Heart right ventricle (tissue), 16 donors: ENCODE measurements around the gene CCDC102B. TPM values are rescaled to one million over a fixed set of nuclear protein-coding genes. Genes with fewer than 3 reads are reported as not detected.
A peak's percentile ranks its signal among the peaks of the same experiment; 100 is the strongest.

Experiments used
- ATAC-seq, 8 donors: fragments of 200-7000 bp; cut with Tn5 transposase; one replicate each; pipeline ENCODE4 v1.9.1; 2020; ENCODE audit warnings: mild to moderate bottlenecking in 8 of 8, moderate library complexity in 8 of 8, moderate number of reproducible peaks in 1 of 8
- DNase-seq, 2 donors: peaks; one replicate each; pipeline ENCODE4 v3.0.0-alpha.2; 2020
- H3K27ac ChIP-seq, 10 donors: fragments of 200-600 bp; sonication (generic) in 2 of 10; one replicate each; pipeline versions ENCODE4 v1.5.0 to v1.8.0; 2020 to 2022; ENCODE audit warnings: mild to moderate bottlenecking in 3 of 10
- H3K27me3 ChIP-seq, 7 donors: fragments of 200-600 bp; one replicate each; pipeline ENCODE4 v1.8.0; 2021 to 2022; ENCODE audit warnings: mild to moderate bottlenecking in 2 of 7
- H3K36me3 ChIP-seq, 9 donors: fragments of 200-600 bp; sonication (generic) in 1 of 9; one replicate each; pipeline versions ENCODE4 v1.5.0 to v1.8.0; 2020 to 2022; ENCODE audit warnings: mild to moderate bottlenecking in 2 of 9
- H3K4me1 ChIP-seq, 9 donors: fragments of 200-600 bp; sonication (generic) in 1 of 9; one replicate each; pipeline versions ENCODE4 v1.5.0 to v1.8.0; 2020 to 2022; ENCODE audit warnings: mild to moderate bottlenecking in 4 of 9
- H3K4me3 ChIP-seq, 10 donors: fragments of 200-600 bp; sonication (generic) in 2 of 10; one replicate each; pipeline versions ENCODE4 v1.5.0 to v1.8.0; 2020 to 2022; ENCODE audit warnings: mild to moderate bottlenecking in 7 of 10, moderate library complexity in 2 of 10
- H3K9me3 ChIP-seq, 11 donors: fragments of 200-600 bp in 10 of 11; sonication (generic) in 2 of 11; one replicate each; pipeline versions ENCODE4 v1.5.0 to v1.8.0; 2013 to 2022; ENCODE audit warnings: mild to moderate bottlenecking in 2 of 11, control low read depth in 1 of 11, moderate library complexity in 1 of 11
- WGBS, 2 donors: extraction: QIAGEN DNeasy Blood & Tissue Kit; methylation state at CpG; one replicate each; pipeline ENCODE4 v1.1.7; 2013; ENCODE audit warnings: inconsistent platforms in 1 of 2; 5-methylcytosine and 5-hydroxymethylcytosine counted together
- intact Hi-C, 10 donors: fragments of 100-400 bp; cut with DNase I; formaldehyde crosslinking; loops; one replicate each; pipeline versions ENCODE4 v1.11.1 to v1.14.2; 2022
- polyA plus RNA-seq, 2 donors: library from polyadenylated mRNA; stranded (reverse); fragments of 200-250 nt; gene quantifications; one replicate each; pipeline ENCODE4 v1.2.3, GENCODE V29; 2013
- total RNA-seq, 10 donors: library from RNA; stranded (reverse); fragmentation: NEBNext Ultra II Directional in 3 of 10; extraction: Animal tissue kit (Norgen Biotek cat#: 25700) in 3 of 10; gene quantifications; one replicate each; pipeline versions ENCODE4 v1.2.1 to v1.2.4, GENCODE V29; 2021 to 2023
- TF ChIP-seq, protein P1 (sequence below), 9 donors: fragments of 200-600 bp; sonication (generic) in 2 of 9; IDR thresholded peaks; one replicate each; pipeline versions ENCODE4 v1.5.0 to v1.8.0; 2021 to 2022; ENCODE audit warnings: antibody characterized with exemption in 9 of 9, mild to moderate bottlenecking in 5 of 9, moderate library complexity in 1 of 9
- donor health status: Arrhythmogenic right ventricular cardiomyopathy.
- donor health status: ischemic (EF 13 %, LVEDD 7.1; RV severe dilation, severe dysfunction).
- donor health status: healthy with polysubstance abuse.
- donor health status: DM: no; HTN: yes; CAD: no.
- donor health status: DM: no; HTN: no; CAD: no.
- donor health status: ischemic (EF 25% LVEDD 6.9; RV normal size, moderate dysfunction).
- donor health status: ischemic (EF 25% LVEDD 5.7; RV mildly dilated, moderate dysfunction).
- donor health status: healthy.
- donor health status: DM: yes; HTN: yes; CAD: no.
- donor health status: Ischemic cardiomyopathy.
- donor health status: ischemic (EF 35%, LVEDD 5.7; RV mildly dilated, moderate dysfunction).
- donor health status: nonischemic (EF 11% LVEDD 7.7; RV severe dilation, severe dysfunction).
- donor health status: DM: yes; HTN: yes; CAD: no.
- donor health status: PGD.
- donor health status: ischemic (EF 29% LVEDD 5.4; RV normal size, mild dysfunction).
- donor health status: nonischemic (EF 23%, LVEDD 6.1; RV moderate dilation, normal function).

Gene CCDC102B
- total and polyA plus RNA-seq, 12 donors: 2.8 to 7.3 (median 5.8) TPM

DNA sequence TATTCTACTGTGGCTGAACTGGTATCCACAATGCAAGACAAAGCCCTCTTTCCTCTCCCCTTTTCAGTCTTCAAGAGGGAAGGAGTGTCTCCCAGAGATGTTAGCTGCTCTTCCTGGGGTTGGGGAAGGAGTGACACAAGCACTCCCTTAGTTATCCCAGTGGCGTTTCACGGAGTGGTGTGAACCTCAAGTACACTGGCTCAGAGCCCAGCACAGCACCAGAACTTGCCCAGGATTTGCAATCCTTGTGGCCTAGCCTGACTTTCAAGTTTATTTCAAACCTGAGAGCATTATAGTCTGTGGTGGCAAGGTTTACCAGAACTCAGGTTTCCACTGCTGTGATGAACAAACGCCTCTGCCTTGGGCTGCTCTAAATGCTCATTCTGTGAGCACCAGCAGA, 162.5 kb downstream of the CCDC102B start:
- Histone ChIP-seq H3K9me3 (no peaks in the 10 kb centered on the region), H3K27me3 (no peaks in the 10 kb centered on the region), H3K4me1 (no peaks in the 10 kb centered on the region), H3K36me3 (no peaks in the 10 kb centered on the region), H3K4me3 (no peak overlapping the region), H3K27ac (no peak overlapping the region)
- DNase-seq (no peak), ATAC-seq (peak in 2 of 8 donors; percentile 54 to 55)
- 49 to 59% methylated on average over 3 of the region's 3 CpGs for WGBS, 2 donors
- intact Hi-C loops: no loop called here
- TF ChIP-seq, protein P1, sequence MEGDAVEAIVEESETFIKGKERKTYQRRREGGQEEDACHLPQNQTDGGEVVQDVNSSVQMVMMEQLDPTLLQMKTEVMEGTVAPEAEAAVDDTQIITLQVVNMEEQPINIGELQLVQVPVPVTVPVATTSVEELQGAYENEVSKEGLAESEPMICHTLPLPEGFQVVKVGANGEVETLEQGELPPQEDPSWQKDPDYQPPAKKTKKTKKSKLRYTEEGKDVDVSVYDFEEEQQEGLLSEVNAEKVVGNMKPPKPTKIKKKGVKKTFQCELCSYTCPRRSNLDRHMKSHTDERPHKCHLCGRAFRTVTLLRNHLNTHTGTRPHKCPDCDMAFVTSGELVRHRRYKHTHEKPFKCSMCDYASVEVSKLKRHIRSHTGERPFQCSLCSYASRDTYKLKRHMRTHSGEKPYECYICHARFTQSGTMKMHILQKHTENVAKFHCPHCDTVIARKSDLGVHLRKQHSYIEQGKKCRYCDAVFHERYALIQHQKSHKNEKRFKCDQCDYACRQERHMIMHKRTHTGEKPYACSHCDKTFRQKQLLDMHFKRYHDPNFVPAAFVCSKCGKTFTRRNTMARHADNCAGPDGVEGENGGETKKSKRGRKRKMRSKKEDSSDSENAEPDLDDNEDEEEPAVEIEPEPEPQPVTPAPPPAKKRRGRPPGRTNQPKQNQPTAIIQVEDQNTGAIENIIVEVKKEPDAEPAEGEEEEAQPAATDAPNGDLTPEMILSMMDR (IDR thresholded peaks at IDR 0.05): no peak

DNA sequence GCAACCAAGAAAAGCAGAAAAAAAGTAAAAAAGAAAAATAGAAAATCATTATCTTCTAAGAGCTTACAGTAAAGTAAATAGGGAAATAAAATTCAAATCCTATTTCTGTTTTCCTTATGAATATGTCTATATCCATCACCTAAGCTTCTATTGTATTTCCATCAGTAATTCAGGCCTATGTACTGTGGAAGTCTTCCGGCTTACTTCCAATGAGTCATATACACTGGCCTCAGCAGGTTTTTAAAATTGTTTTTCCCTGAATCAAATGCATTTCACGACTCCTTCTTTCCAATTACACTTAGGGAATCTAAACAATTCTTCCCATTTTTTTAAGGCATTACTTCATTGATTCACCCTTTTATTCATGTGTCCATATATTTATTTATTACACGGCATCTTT, 164.7 kb downstream of the CCDC102B start:
- DNase-seq (no peak), ATAC-seq (no peak)
- WGBS, 2 donors: 82 to 87% methylated on average over 3 of the region's 3 CpGs
- Histone ChIP-seq H3K4me1 (no peaks in the 10 kb centered on the region), H3K9me3 (no peaks in the 10 kb centered on the region), H3K27me3 (no peaks in the 10 kb centered on the region), H3K27ac (no peak overlapping the region), H3K4me3 (no peak overlapping the region), H3K36me3 (no peaks in the 10 kb centered on the region)
- TF ChIP-seq, protein P1 (IDR thresholded peaks at IDR 0.05): no peak
- intact Hi-C loops: no loop called here

DNA sequence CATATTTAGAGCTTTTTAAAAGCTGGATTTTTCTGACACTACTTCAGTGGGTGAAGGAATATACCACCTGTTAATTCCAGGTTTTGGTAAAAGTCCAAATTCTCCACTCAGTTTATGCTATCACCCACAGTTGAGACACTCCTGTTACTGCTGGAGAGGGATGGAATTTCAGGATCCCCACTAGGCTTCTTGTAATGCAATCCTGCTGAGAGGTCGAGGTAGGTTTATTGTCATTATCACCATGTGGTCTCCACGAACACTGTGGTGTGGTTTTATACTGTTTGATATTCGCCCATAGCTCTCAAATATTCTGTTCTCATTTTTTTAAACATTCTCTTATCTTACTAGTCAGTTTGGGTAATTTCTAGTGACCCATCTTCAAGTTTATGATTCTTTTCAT, 167.9 kb downstream of the CCDC102B start:
- 57 to 58% methylated on average over 3 of the region's 3 CpGs for WGBS, 2 donors
- intact Hi-C loops: no loop called here
- no peak overlapping the region for H3K4me3 ChIP-seq
- H3K9me3 ChIP-seq: no peaks in the 10 kb centered on the region
- no peaks in the 10 kb centered on the region for H3K36me3 ChIP-seq
- ATAC-seq (no peak), DNase-seq (no peak)
- no peak overlapping the region for H3K27ac ChIP-seq
- H3K4me1 ChIP-seq: no peaks in the 10 kb centered on the region
- no peaks in the 10 kb centered on the region for H3K27me3 ChIP-seq
- TF ChIP-seq, protein P1 (IDR thresholded peaks at IDR 0.05): no peak

DNA sequence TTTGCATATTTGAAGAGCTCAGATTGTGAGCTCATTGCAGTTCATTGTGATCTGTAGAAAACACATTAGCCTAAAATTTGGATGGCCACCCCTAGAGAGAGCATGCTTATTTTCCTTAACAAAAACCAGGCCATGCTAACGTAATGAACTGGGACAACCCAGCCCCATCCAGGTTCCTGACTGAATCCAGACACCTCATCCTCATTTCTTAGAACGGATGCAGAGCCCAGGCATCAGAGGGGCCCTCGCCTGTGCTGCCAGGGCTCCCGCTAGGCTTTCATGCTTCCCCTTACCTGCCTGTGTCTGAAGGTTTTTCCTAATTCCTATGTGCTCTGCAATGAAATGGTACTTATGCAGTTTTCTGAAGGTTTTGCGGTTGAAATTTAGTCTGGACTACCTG, 171.1 kb downstream of the CCDC102B start:
- intact Hi-C loops: no loop called here
- H3K4me3 ChIP-seq: no peak overlapping the region
- H3K4me1 ChIP-seq: no peaks in the 10 kb centered on the region
- H3K36me3 ChIP-seq: no peaks in the 10 kb centered on the region
- ATAC-seq (no peak), DNase-seq (no peak)
- H3K27me3 ChIP-seq: no peaks in the 10 kb centered on the region
- no peaks in the 10 kb centered on the region for H3K9me3 ChIP-seq
- 70 to 78% methylated on average over 5 of the region's 5 CpGs for WGBS, 2 donors
- no peak overlapping the region for H3K27ac ChIP-seq
- TF ChIP-seq, protein P1 (IDR thresholded peaks at IDR 0.05): no peak
